ENCODE measurements around the gene COIL. TPM values are rescaled to one million over a fixed set of nuclear protein-coding genes. Genes with fewer than 3 reads are reported as not detected.

Gene COIL
- total and polyA plus RNA-seq, 2 of the 13 experiments (the other 11 are each of a cell fraction or from before 2014, with no cell fraction given): 8.1 to 29.4 TPM

DNA sequence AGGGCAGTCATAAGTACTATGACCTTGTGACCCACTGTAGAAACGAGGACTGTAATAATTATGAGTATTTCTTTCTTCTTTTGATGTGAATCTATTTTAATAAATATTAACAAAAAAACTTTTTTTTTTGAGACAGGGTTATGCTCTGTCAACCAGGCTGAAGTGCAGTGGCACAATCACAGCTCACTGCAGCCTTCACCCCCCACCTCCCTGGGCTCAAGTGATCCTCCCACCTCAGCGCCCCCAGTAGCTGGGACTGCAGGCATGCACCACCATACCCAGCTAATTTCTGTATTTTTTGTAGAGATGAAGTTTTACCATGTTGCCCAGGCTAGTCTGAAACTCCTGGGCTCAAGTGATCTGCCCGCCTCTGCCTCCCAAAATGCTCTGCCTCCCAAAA is 49.6 kb upstream of the COIL start:
- WGBS (ENCODE audit: low lambda C conversion rate): 31% methylated on average over 3 of the region's 3 CpGs
- intact Hi-C loops (cut with micrococcal nuclease; ENCODE audit: unreplicated experiment): loop anchor here (1.0 kb wide), 1 partner anchor 191 kb away; no protein-coding TSS in a partner anchor
- DNase-seq (ENCODE audit: low spot score): no peak
- ATAC-seq: no peak
- no peak overlapping the region for H2AFZ ChIP-seq (ENCODE audit: low read length)
- H4K20me1 ChIP-seq (ENCODE audit: insufficient read depth, low read length): no peaks in the 10 kb centered on the region
- no peaks in the 10 kb centered on the region for H3K27me3 ChIP-seq (ENCODE audit: control insufficient read depth in 1 of 2, insufficient read depth in 2 of 2, low read length in 2 of 2)
- ChIA-PET CTCF (ENCODE audit: low intra/inter-chr PET ratio, low total read pairs) (interaction anchor here (0.7 kb wide), 1 partner anchor 104 kb away, joined by 3 read pairs; no protein-coding TSS in a partner anchor), POLR2A (no interaction called here)
- in situ Hi-C loops (cut with HindIII; ENCODE audit: extremely low pct_ligation_motif_present, low pct_unique_long_range_greater_than_20kb): loop anchor here (10.0 kb wide), 1 partner anchor 104 kb away; no protein-coding TSS in a partner anchor
- FAIRE-seq: no peak
- H3K27ac ChIP-seq (ENCODE audit: extremely low read length, insufficient read depth, low read length): no peak overlapping the region
- no peaks in the 10 kb centered on the region for H3K36me3 ChIP-seq (replicated peaks in 1 of 2; ENCODE audit: control insufficient read depth in 1 of 2, insufficient read depth in 2 of 2, low read length in 2 of 2)
- no peak overlapping the region for H3K4me2 ChIP-seq (ENCODE audit: low read depth, low read length)
- BruUV-seq (replicated peaks): no TSS peak
- no peaks in the 10 kb centered on the region for H3K79me2 ChIP-seq (ENCODE audit: insufficient read depth, low read length)
- H3K9ac ChIP-seq (ENCODE audit: insufficient read depth, low read depth, low read length): no peak overlapping the region
- H3K9me3 ChIP-seq (ENCODE audit: low read length): no peaks in the 10 kb centered on the region
- H3K4me3 ChIP-seq (replicated peaks in 1 of 3; ENCODE audit: insufficient read depth in 1 of 3, low read depth in 2 of 3, low read length in 3 of 3): no peak overlapping the region
- H3K4me1 ChIP-seq (ENCODE audit: insufficient read depth, low read length): no peaks in the 10 kb centered on the region
- TF ChIP-seq ATF1 (CRISPR knock-in tag; IDR thresholded peaks at IDR 0.05) (no peak), ZNF331 (CRISPR knock-in tag; IDR thresholded peaks at IDR 0.05) (no peak), ELF3 (CRISPR knock-in tag; IDR thresholded peaks at IDR 0.05) (no peak), ZNF441 (CRISPR knock-in tag; IDR thresholded peaks at IDR 0.05; ENCODE audit: borderline replicate concordance) (no peak), ZFP37 (CRISPR knock-in tag; IDR thresholded peaks at IDR 0.05; ENCODE audit: borderline replicate concordance) (no peak)
- TF ChIP-seq, protein P1, sequence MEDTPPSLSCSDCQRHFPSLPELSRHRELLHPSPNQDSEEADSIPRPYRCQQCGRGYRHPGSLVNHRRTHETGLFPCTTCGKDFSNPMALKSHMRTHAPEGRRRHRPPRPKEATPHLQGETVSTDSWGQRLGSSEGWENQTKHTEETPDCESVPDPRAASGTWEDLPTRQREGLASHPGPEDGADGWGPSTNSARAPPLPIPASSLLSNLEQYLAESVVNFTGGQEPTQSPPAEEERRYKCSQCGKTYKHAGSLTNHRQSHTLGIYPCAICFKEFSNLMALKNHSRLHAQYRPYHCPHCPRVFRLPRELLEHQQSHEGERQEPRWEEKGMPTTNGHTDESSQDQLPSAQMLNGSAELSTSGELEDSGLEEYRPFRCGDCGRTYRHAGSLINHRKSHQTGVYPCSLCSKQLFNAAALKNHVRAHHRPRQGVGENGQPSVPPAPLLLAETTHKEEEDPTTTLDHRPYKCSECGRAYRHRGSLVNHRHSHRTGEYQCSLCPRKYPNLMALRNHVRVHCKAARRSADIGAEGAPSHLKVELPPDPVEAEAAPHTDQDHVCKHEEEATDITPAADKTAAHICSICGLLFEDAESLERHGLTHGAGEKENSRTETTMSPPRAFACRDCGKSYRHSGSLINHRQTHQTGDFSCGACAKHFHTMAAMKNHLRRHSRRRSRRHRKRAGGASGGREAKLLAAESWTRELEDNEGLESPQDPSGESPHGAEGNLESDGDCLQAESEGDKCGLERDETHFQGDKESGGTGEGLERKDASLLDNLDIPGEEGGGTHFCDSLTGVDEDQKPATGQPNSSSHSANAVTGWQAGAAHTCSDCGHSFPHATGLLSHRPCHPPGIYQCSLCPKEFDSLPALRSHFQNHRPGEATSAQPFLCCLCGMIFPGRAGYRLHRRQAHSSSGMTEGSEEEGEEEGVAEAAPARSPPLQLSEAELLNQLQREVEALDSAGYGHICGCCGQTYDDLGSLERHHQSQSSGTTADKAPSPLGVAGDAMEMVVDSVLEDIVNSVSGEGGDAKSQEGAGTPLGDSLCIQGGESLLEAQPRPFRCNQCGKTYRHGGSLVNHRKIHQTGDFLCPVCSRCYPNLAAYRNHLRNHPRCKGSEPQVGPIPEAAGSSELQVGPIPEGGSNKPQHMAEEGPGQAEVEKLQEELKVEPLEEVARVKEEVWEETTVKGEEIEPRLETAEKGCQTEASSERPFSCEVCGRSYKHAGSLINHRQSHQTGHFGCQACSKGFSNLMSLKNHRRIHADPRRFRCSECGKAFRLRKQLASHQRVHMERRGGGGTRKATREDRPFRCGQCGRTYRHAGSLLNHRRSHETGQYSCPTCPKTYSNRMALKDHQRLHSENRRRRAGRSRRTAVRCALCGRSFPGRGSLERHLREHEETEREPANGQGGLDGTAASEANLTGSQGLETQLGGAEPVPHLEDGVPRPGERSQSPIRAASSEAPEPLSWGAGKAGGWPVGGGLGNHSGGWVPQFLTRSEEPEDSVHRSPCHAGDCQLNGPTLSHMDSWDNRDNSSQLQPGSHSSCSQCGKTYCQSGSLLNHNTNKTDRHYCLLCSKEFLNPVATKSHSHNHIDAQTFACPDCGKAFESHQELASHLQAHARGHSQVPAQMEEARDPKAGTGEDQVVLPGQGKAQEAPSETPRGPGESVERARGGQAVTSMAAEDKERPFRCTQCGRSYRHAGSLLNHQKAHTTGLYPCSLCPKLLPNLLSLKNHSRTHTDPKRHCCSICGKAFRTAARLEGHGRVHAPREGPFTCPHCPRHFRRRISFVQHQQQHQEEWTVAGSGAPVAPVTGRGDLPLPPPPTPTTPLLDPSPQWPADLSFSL (CRISPR knock-in tag; IDR thresholded peaks at IDR 0.05): no peak
- TF ChIP-seq, protein P2, sequence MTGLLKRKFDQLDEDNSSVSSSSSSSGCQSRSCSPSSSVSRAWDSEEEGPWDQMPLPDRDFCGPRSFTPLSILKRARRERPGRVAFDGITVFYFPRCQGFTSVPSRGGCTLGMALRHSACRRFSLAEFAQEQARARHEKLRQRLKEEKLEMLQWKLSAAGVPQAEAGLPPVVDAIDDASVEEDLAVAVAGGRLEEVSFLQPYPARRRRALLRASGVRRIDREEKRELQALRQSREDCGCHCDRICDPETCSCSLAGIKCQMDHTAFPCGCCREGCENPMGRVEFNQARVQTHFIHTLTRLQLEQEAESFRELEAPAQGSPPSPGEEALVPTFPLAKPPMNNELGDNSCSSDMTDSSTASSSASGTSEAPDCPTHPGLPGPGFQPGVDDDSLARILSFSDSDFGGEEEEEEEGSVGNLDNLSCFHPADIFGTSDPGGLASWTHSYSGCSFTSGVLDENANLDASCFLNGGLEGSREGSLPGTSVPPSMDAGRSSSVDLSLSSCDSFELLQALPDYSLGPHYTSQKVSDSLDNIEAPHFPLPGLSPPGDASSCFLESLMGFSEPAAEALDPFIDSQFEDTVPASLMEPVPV (CRISPR knock-in tag; IDR thresholded peaks at IDR 0.05): no peak
- TF ChIP-seq, protein P3, sequence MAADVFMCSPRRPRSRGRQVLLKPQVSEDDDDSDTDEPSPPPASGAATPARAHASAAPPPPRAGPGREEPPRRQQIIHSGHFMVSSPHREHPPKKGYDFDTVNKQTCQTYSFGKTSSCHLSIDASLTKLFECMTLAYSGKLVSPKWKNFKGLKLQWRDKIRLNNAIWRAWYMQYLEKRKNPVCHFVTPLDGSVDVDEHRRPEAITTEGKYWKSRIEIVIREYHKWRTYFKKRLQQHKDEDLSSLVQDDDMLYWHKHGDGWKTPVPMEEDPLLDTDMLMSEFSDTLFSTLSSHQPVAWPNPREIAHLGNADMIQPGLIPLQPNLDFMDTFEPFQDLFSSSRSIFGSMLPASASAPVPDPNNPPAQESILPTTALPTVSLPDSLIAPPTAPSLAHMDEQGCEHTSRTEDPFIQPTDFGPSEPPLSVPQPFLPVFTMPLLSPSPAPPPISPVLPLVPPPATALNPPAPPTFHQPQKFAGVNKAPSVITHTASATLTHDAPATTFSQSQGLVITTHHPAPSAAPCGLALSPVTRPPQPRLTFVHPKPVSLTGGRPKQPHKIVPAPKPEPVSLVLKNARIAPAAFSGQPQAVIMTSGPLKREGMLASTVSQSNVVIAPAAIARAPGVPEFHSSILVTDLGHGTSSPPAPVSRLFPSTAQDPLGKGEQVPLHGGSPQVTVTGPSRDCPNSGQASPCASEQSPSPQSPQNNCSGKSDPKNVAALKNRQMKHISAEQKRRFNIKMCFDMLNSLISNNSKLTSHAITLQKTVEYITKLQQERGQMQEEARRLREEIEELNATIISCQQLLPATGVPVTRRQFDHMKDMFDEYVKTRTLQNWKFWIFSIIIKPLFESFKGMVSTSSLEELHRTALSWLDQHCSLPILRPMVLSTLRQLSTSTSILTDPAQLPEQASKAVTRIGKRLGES (CRISPR knock-in tag; IDR thresholded peaks at IDR 0.05; ENCODE audit: borderline replicate concordance): no peak
- TF ChIP-seq, protein P4, sequence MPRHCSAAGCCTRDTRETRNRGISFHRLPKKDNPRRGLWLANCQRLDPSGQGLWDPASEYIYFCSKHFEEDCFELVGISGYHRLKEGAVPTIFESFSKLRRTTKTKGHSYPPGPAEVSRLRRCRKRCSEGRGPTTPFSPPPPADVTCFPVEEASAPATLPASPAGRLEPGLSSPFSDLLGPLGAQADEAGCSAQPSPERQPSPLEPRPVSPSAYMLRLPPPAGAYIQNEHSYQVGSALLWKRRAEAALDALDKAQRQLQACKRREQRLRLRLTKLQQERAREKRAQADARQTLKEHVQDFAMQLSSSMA (CRISPR knock-in tag; IDR thresholded peaks at IDR 0.05): no peak
- TF ChIP-seq, protein P5, sequence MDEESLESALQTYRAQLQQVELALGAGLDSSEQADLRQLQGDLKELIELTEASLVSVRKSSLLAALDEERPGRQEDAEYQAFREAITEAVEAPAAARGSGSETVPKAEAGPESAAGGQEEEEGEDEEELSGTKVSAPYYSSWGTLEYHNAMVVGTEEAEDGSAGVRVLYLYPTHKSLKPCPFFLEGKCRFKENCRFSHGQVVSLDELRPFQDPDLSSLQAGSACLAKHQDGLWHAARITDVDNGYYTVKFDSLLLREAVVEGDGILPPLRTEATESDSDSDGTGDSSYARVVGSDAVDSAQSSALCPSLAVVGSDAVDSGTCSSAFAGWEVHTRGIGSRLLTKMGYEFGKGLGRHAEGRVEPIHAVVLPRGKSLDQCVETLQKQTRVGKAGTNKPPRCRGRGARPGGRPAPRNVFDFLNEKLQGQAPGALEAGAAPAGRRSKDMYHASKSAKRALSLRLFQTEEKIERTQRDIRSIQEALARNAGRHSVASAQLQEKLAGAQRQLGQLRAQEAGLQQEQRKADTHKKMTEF (CRISPR knock-in tag; IDR thresholded peaks at IDR 0.05): no peak
